Suprapubic skin (tissue), 4 donors: ENCODE measurements around the gene SLC5A12.

Source experiments
- EP300 ChIP-seq: sonication (generic); formaldehyde crosslinking; IDR thresholded peaks from one replicate; pipeline ENCODE4 v1.6.1; 2017; ENCODE audit warnings: antibody characterized with exemption
- POLR2AphosphoS5 ChIP-seq, 3 donors: sonication (generic); formaldehyde crosslinking; IDR thresholded peaks; one replicate each; pipeline ENCODE4 v1.6.1; 2017; ENCODE audit warnings: antibody characterized with exemption in 3 of 3
- TF ChIP-seq, protein P1 (sequence below), 2 donors: fragments of 200-600 bp in 1 of 2; fragments of 450-650 bp in 1 of 2; sonication (generic) in 1 of 2; IDR thresholded peaks; one replicate each; pipeline ENCODE4 v1.5.1; 2016 to 2019; ENCODE audit warnings: antibody characterized with exemption in 2 of 2, mild to moderate bottlenecking in 1 of 2, moderate library complexity in 1 of 2

DNA sequence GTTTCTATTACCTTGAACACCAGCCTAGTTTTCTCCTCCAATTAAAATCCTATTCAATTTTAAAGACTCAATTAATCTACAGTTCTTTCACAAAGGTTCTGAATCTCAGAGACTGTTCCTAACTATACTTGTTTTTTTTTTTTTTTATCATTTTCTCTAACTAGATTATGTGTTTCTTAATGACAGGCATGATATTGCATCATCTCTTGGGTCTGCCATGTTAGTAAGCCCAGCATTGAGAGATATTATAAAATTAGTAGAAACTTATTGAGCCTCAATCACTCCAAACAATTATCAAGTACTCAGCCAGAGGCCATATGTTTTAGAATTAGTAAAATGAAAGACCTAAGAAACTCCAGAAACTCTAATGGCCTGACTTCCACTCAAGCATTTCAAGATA, 28.1 kb upstream of the SLC5A12 start:
- TF ChIP-seq POLR2AphosphoS5 (IDR thresholded peaks at IDR 0.05) = no peak
- TF ChIP-seq, protein P1, sequence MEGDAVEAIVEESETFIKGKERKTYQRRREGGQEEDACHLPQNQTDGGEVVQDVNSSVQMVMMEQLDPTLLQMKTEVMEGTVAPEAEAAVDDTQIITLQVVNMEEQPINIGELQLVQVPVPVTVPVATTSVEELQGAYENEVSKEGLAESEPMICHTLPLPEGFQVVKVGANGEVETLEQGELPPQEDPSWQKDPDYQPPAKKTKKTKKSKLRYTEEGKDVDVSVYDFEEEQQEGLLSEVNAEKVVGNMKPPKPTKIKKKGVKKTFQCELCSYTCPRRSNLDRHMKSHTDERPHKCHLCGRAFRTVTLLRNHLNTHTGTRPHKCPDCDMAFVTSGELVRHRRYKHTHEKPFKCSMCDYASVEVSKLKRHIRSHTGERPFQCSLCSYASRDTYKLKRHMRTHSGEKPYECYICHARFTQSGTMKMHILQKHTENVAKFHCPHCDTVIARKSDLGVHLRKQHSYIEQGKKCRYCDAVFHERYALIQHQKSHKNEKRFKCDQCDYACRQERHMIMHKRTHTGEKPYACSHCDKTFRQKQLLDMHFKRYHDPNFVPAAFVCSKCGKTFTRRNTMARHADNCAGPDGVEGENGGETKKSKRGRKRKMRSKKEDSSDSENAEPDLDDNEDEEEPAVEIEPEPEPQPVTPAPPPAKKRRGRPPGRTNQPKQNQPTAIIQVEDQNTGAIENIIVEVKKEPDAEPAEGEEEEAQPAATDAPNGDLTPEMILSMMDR (IDR thresholded peaks at IDR 0.05) = no peak
- TF ChIP-seq EP300 = no peak
